Hepatic stellate cell (primary cell): Measurements from ENCODE around the gene RNF222.

ENCODE experiments used
- DNase-seq: peaks from one replicate; pipeline ENCODE4 v3.0.0; 2011; ENCODE audit warnings: low spot score

Gene RNF222

DNA sequence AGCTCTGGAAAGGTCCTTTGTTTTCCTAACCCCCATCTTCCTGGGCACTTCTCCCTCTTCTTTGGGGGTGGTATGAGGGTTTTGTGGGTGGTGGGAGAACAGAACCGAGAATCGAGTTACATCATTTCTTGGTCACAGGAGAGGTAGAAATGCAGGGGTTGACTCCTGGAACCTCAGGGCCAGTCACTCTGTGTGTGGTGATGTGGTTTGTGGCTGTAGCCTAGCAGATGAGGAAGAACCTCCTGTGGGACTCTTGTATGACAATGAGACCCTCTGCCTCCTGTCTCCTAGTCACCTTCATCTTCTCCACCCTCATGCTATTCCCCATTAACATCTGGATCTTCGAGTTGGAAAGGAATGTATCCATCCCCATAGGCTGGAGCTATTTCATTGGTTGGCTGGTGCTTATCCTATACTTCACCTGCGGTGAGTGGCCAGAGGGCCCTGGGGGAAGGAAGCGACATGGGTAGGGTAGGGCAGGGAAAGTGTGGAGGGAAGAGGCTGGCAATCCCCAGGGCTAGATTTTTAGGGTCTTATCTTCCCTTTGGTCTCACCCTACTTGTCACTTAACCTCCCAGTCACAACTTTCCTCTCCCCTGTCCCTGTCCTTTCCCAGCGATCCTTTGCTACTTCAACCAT, 52.5 kb downstream of the RNF222 start:
- no peak for DNase-seq

DNA sequence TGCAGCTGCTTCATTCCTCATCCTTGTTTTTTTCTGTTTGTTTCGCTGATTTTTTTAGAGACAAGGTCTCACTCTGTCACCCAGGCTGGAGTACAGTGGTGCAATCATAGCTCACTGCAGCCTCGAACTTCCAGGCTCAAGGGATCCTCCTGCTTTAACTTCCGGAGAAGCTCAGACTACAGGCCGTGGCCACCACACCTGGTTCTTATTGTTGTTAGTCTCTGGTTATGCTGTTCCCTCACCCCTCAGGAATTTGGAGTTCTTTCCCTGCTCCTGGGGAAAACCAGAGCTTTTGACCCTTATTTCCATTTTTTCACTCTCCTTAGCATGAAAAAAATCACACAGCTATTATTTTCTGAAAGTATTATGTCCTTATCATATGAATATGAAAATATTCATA, 56.2 kb downstream of the RNF222 start:
- DNase-seq: no peak
